A549 treated with DMSO at 1 μM for 4 hours (cell line): ENCODE data around the gene SLTM. TPM values are rescaled to one million over a fixed set of nuclear protein-coding genes. Genes with fewer than 3 reads are reported as not detected.

ENCODE experiments used
- total RNA-seq: library from RNA; stranded (reverse); fragments of 200-300 nt; extraction: Qiagen RNA extraction; gene quantifications from 5 replicates; pipeline ENCODE4 v1.2.3, GENCODE V29; 2022; ENCODE audit warnings: low read depth

Gene SLTM
- total RNA-seq = 75.6 to 86.8 TPM (median 80.6 TPM) in 5 replicates

DNA sequence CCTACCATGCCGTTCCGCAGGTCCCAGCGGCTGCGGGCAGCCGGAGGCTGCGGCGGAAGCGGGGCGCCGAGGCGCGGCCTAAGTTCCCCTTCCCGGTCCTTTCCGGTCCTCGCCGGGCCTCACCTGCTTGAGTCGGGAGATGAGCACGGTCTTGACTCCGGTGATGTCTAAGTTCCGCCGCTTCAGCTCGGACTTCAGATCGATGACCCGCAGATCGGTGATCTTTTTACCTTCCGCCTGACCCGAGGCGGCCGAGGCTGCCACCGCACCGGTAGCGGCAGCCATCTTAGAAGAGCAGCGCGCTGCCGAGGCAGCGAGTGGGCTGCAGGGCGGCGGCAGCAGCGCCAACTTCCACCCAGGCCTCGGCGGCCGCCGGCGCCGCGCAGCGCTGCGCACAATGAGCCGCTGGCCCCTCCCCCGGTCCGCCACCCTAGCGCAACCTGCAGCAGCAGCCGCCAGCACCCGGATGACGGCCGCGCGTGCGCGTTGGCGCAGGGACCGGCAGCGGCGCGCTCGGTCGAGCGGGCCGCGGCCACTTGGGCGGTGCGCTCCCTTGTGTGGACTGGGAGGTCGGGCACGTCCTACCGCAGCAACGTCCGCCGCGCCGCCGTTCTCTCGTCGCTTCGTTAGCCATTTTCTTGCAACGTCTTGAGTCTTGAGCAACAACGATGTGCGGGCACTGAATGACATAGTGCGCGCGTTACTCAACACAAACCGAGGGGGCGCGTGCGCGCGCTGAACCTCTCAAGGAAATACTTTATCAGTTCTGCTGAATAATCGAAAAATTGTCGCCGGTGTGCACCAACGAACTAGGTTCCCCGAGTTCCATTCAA is at the start of gene SLTM:
SLTM (minus strand) TSS at position 399 of the 833 bp plus-strand sequence; CDS start at position 285, 114 bp downstream.

Other genes with a start within 250 kb of the SLTM start
- 104 to 158 TPM (median 135 TPM) in 5 replicates for gene ADAM10, start 184.0 kb downstream of the SLTM start, total RNA-seq
- gene MINDY2, start 162.4 kb downstream of the SLTM start, total RNA-seq = 3.3 to 7.4 TPM (median 5.4 TPM) in 5 replicates
- gene RNF111, start 54.0 kb upstream of the SLTM start, total RNA-seq = 22.1 to 29.6 TPM (median 26.6 TPM) in 5 replicates
- gene CCNB2, start 171.5 kb upstream of the SLTM start, total RNA-seq = 95.3 to 108 TPM (median 106 TPM) in 5 replicates